Spleen (tissue), 7 donors: ENCODE results near the gene PLTP.
A peak's percentile ranks its signal among the peaks of the same experiment; 100 is the strongest.

Experiments used
- CTCF ChIP-seq, 11 experiments: fragments of 200-600 bp in 7 of 11; fragments of 450-650 bp in 4 of 11; sonication (generic) in 4 of 11; IDR thresholded peaks in 8 of 11; conservative IDR thresholded peaks in 3 of 11; 1 replicate in 7 of 11; 2 replicates in 4 of 11; pipeline versions ENCODE4 v1.4.0 to v1.8.0; 2016 to 2021; ENCODE audit warnings: antibody characterized with exemption in 11 of 11, inconsistent platforms in 4 of 11, mild to moderate bottlenecking in 1 of 11
- POLR2A ChIP-seq, 3 donors: fragments of 450-650 bp; IDR thresholded peaks; one replicate each; pipeline ENCODE4 v1.5.1; 2017; ENCODE audit warnings: antibody characterized with exemption in 3 of 3, mild to moderate bottlenecking in 1 of 3
- donor health status: DM: no; HTN: no; CAD: no; lungs with moderate emphysema.
- donor health status: DM: no; HTN: no; CAD: no.
- donor health status: DM: no; HTN: no; CAD: no.

DNA sequence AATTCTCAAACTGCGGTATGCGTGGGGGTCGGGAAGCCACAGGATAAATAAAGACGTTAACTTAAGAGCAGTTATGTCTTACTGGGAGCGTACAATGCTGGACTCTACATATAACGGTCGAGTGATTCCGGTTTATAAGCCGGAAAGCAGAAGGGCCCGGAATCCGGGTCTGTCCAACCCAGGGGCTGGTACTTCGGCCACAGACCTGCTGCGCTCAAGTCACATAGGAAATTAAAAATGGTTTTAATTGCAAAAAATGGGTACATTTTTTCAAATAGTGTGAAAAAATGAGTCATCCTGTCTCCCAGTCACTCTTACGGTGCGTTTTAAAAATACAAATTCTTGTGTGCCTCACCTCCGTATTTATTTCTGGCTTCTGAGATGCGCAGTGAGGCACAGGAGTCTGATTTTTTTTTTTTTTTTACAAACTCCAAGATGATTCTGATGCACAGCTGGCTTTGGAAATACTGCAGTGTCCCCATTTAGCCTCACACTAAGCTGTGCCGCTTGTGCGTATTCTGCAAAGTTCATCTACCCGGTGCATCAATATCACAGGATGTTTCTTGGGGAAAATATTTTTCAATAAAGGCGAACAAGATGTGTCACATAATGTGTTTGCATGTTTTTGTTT, 23.6 kb upstream of the PLTP start:
- TF ChIP-seq CTCF (IDR thresholded peaks at IDR 0.05 in 8 of 11, conservative IDR thresholded peaks at IDR 0.05 in 3 of 11): no peak
- peak in 1 of 3 donors; percentile 78 for TF ChIP-seq POLR2A (IDR thresholded peaks at IDR 0.05)
